GM12878 (cell line): ENCODE data around the gene SGIP1. TPM values are rescaled to one million over a fixed set of nuclear protein-coding genes. Genes with fewer than 3 reads are reported as not detected.

ENCODE experiments used
- ATAC-seq: fragments of 200-7000 bp; cut with Tn5 transposase; 3 replicates; pipeline ENCODE4 v1.9.1; 2020; ENCODE audit warnings: mild to moderate bottlenecking, moderate library complexity
- BruUV-seq: library from RNA; stranded (reverse); fragments of 400-500 nt; replicated peaks from 2 replicates; lab custom pipeline; 2021; lab: Mats Ljungman, UMichigan
- CTCF ChIA-PET: fragments of 300-600 bp; sonication (Branson Sonifier 250); formaldehyde crosslinking; extraction: SDS; loops from one replicate; lab custom pipeline; 2021; ENCODE audit warnings: inconsistent platforms; lab: Yijun Ruan, JAX
- POLR2A ChIA-PET: fragments of 350-600 bp; formaldehyde crosslinking; extraction: SDS; loops from one replicate; lab custom pipeline; 2021; ENCODE audit warnings: inconsistent platforms; lab: Charles Lee
- RAD21 ChIA-PET: fragments of 300-600 bp; sonication (Branson Sonifier 250); formaldehyde crosslinking; loops from one replicate; lab custom pipeline; 2023; ENCODE audit warnings: antibody characterized with exemption; ENCODE audit not compliant: unreplicated experiment; lab: Charles Lee
- SMC1A ChIA-PET: fragments of 300-600 bp; sonication (Branson Sonifier 250); formaldehyde crosslinking; loops from one replicate; lab custom pipeline; 2023; ENCODE audit not compliant: unreplicated experiment, uncharacterized antibody; lab: Charles Lee
- DNase-seq: peaks from one replicate; pipeline ENCODE4 v3.0.0-alpha.2; 2011; ENCODE audit warnings: low read depth, low spot score
- FAIRE-seq: peaks from 3 replicates; lab custom pipeline; 2011; peaks lifted over from hg19 to GRCh38; lab: Jason Lieb, UNC
- H2AFZ ChIP-seq: 2 replicates; pipeline ENCODE4 v1.6.0; 2011; ENCODE audit warnings: low read depth, low read length, control low read depth; ENCODE audit not compliant: control insufficient read depth
- H3K27ac ChIP-seq: 2 replicates; pipeline ENCODE4 v1.5.1; 2011; ENCODE audit warnings: control low read depth; ENCODE audit not compliant: control insufficient read depth, insufficient read depth
- H3K27me3 ChIP-seq, 2 experiments: replicated peaks in 1 of 2; 2 replicates each; pipeline versions ENCODE4 v1.6.0 to v1.6.1; 2011; ENCODE audit warnings: low read length in 1 of 2; ENCODE audit not compliant: control insufficient read depth in 2 of 2, insufficient read depth in 2 of 2
- H3K36me3 ChIP-seq, 2 experiments: 2 replicates each; pipeline ENCODE4 v1.5.1; 2011; ENCODE audit warnings: low read length in 1 of 2; ENCODE audit not compliant: control insufficient read depth in 2 of 2, insufficient read depth in 2 of 2
- H3K4me1 ChIP-seq: 2 replicates; pipeline ENCODE4 v1.6.1; 2011; ENCODE audit warnings: mild to moderate bottlenecking, low read length, moderate library complexity, mixed read lengths; ENCODE audit not compliant: control insufficient read depth, insufficient read depth
- H3K4me2 ChIP-seq: 2 replicates; pipeline ENCODE4 v1.6.0; 2011; ENCODE audit warnings: control low read depth; ENCODE audit not compliant: control insufficient read depth, insufficient read depth
- H3K4me3 ChIP-seq: fragments of 200-600 bp; sonication (generic); 2 replicates; pipeline ENCODE4 v1.5.1; 2016
- H3K79me2 ChIP-seq: 2 replicates; pipeline ENCODE4 v1.6.0; 2011; ENCODE audit warnings: low read length; ENCODE audit not compliant: control insufficient read depth, insufficient read depth
- H3K9ac ChIP-seq: 2 replicates; pipeline ENCODE4 v1.8.0; 2011; ENCODE audit warnings: low read length, control low read depth, mixed read lengths; ENCODE audit not compliant: control insufficient read depth, insufficient read depth
- H3K9me3 ChIP-seq: replicated peaks from 3 replicates; pipeline ENCODE4 v1.5.1; 2011; ENCODE audit warnings: mild to moderate bottlenecking, low read length; ENCODE audit not compliant: control insufficient read depth, insufficient read depth
- H4K20me1 ChIP-seq: 2 replicates; pipeline ENCODE4 v1.6.0; 2011; ENCODE audit not compliant: control insufficient read depth, insufficient read depth
- BCL3 ChIP-seq: IDR thresholded peaks from 2 replicates; pipeline ENCODE4 v1.6.1; 2011; ENCODE audit warnings: borderline replicate concordance, low read depth, mild to moderate bottlenecking, moderate library complexity, low read length; ENCODE audit not compliant: insufficient read depth, poor library complexity, severe bottlenecking
- CEBPB ChIP-seq, 2 experiments: fragments of 150-350 bp in 1 of 2; IDR thresholded peaks; 2 replicates each; pipeline ENCODE4 v1.6.1; 2012 to 2014; ENCODE audit warnings: low read depth in 2 of 2, low read length in 2 of 2, borderline replicate concordance in 1 of 2, inconsistent platforms in 1 of 2
- CHD4 ChIP-seq: fragments of 200-600 bp; sonication (generic); IDR thresholded peaks from 2 replicates; pipeline ENCODE4 v1.6.1; 2016; ENCODE audit warnings: mild to moderate bottlenecking
- CTCF ChIP-seq, 3 experiments: IDR thresholded peaks in 2 of 3; conservative IDR thresholded peaks in 1 of 3; 2 replicates each; pipeline ENCODE4 v1.5.1; 2011; ENCODE audit warnings: low read depth in 3 of 3, low read length in 3 of 3, mild to moderate bottlenecking in 3 of 3, control low read depth in 2 of 3, moderate library complexity in 2 of 3, inconsistent platforms in 1 of 3, mixed read lengths in 1 of 3; ENCODE audit not compliant: control insufficient read depth in 2 of 3, insufficient read depth in 1 of 3; ENCODE audit errors: extremely low read depth in 1 of 3
- MXI1 ChIP-seq: fragments of 150-350 bp; IDR thresholded peaks from 2 replicates; pipeline ENCODE4 v1.6.1; 2011; ENCODE audit warnings: low read depth, mild to moderate bottlenecking, inconsistent platforms, low read length, improper control_type of control experiment
- POLR2AphosphoS2 ChIP-seq: IDR thresholded peaks from 2 replicates; pipeline ENCODE4 v1.6.1; 2011; ENCODE audit warnings: low read depth, mild to moderate bottlenecking, low read length, improper control_type of control experiment, moderate library complexity
- SIN3A ChIP-seq: IDR thresholded peaks from 2 replicates; pipeline ENCODE4 v1.6.1; 2012; ENCODE audit warnings: low read depth, low read length, improper control_type of control experiment
- WGBS: methylation state at CpG from one replicate; pipeline ENCODE4 v1.1.6; 2016; ENCODE audit warnings: low lambda C conversion rate; ENCODE audit not compliant: insufficient replicate concordance, insufficient coverage; ENCODE audit errors: missing lambda C conversion rate; 5-methylcytosine and 5-hydroxymethylcytosine counted together
- in situ Hi-C: fragments of 300-500 bp; cut with MboI; formaldehyde crosslinking; loops from 9 replicates; pipeline ENCODE4 v1.14.3; 2018; ENCODE audit warnings: mixed read lengths
- intact Hi-C: fragments of 100-400 bp; cut with micrococcal nuclease; formaldehyde crosslinking; loops from one replicate; pipeline ENCODE4 v1.14.2; 2022; ENCODE audit not compliant: unreplicated experiment
- polyA plus RNA-seq, 11 experiments: library from polyadenylated mRNA; depleted of rRNA in 4 of 11; unstranded in 6 of 11; stranded (reverse) in 5 of 11; fragments of >200 nt; fragmentation: Nextera tagmentation in 4 of 11; fragmentation: Illumina TruSeq in 1 of 11; extraction: Ambion mirVana in 4 of 11; extraction: Trizol in 1 of 11; gene quantifications; 1 replicate in 1 of 11; 2 replicates in 10 of 11; pipeline versions ENCODE4 v1.2.1 to v1.2.3, GENCODE V29; 2011 to 2016; ENCODE audit warnings: inconsistent platforms in 2 of 11, missing spikeins in 2 of 11, low read depth in 1 of 11
- total RNA-seq, 4 experiments: library from RNA; depleted of rRNA in 3 of 4; stranded (reverse); fragments of >200 nt in 3 of 4; fragmentation: Illumina TruSeq in 1 of 4; extraction: Trizol in 1 of 4; gene quantifications; 2 replicates each; pipeline versions ENCODE4 v1.2.1 to v1.2.3, GENCODE V29; 2013 to 2021

The SGIP1 gene
- total and polyA plus RNA-seq, 10 of the 15 experiments (the other 5 are each of a cell fraction or from before 2014, with no cell fraction given), result 0.15 TPM; not detected in 9

- POLR2A ChIA-PET, result no interaction called here
- no peak overlapping the region for H2AFZ ChIP-seq
- FAIRE-seq, result peak; percentile 56
Observed at GRCh38 chr1:66489972-66490601, 43.9 kb upstream of the SGIP1 start.

More at GRCh38 chr1:66489972-66490601, 43.9 kb upstream of the SGIP1 start:
- H3K9me3 ChIP-seq, result no peaks in the 10 kb centered on the region
- no peaks in the 10 kb centered on the region for H3K79me2 ChIP-seq
- no peak overlapping the region for H3K9ac ChIP-seq
- no peaks in the 10 kb centered on the region for H3K27me3 ChIP-seq
- no peak for ATAC-seq
- no TSS peak for BruUV-seq
- TF ChIP-seq CTCF (IDR thresholded peaks at IDR 0.05 in 2 of 3, conservative IDR thresholded peaks at IDR 0.05 in 1 of 3; ENCODE audit: control insufficient read depth in 2 of 3, extremely low read depth in 1 of 3, insufficient read depth in 1 of 3, low read depth in 3 of 3, low read length in 3 of 3) (no peak), CHD4 (no peak), BCL3 (no peak), CEBPB (IDR thresholded peaks at IDR 0.05; ENCODE audit: borderline replicate concordance in 1 of 2, low read depth in 2 of 2, low read length in 2 of 2) (no peak), MXI1 (no peak), SIN3A (no peak), POLR2AphosphoS2 (no peak)
- H4K20me1 ChIP-seq, result no peaks in the 10 kb centered on the region
- no peaks in the 10 kb centered on the region for H3K36me3 ChIP-seq
- intact Hi-C loops, result no loop called here
- DNase-seq, result no peak
- no peak overlapping the region for H3K4me2 ChIP-seq
- H3K4me3 ChIP-seq, result no peak overlapping the region
- SMC1A ChIA-PET, result interaction anchor here (2.2 kb wide), 1 partner anchor 13 kb away, joined by 7 read pairs; no protein-coding TSS in a partner anchor
- 33% methylated on average over 2 of the region's 2 CpGs for WGBS
- in situ Hi-C loops, result no loop called here
- no peaks in the 10 kb centered on the region for H3K4me1 ChIP-seq
- RAD21 ChIA-PET, result no interaction called here
- CTCF ChIA-PET, result interaction anchor here (1.0 to 1.5 kb wide), 4 partner anchors 14 to 236 kb away, joined by 3 to 7 read pairs (median 4); no protein-coding TSS in a partner anchor
- H3K27ac ChIP-seq, result no peak overlapping the region
